ENCODE results near the gene USP47.

Gene USP47

DNA sequence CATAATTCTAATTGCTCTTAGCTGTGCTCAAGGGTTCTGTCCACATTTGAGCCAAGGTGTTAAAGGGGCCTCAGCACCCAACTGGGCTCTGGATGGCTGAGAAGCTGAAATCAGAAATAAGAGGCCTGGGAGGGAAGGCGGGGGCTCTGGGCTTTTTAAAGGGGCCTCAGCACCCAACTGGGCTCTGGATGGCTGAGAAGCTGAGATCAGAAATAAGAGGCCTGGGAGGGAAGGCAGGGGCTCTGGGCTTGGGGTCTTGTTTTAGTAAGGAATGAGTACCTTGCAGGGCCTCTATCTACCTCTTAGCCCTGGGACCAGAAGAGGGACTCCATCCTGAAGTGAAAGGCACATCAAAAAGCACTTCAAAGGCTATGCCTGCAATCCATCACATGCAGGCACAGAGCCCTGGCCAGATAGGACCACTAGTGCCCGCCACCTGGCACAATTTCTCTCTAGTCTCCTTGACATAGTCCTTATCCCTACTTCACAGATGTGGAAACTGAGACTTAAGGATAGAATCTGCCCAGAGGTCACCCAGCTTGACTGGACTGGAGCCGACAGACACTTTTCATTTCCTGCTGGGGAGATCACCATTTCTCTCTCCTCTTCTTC, 131.1 kb downstream of the USP47 start:
- TF ChIP-seq, protein P1, sequence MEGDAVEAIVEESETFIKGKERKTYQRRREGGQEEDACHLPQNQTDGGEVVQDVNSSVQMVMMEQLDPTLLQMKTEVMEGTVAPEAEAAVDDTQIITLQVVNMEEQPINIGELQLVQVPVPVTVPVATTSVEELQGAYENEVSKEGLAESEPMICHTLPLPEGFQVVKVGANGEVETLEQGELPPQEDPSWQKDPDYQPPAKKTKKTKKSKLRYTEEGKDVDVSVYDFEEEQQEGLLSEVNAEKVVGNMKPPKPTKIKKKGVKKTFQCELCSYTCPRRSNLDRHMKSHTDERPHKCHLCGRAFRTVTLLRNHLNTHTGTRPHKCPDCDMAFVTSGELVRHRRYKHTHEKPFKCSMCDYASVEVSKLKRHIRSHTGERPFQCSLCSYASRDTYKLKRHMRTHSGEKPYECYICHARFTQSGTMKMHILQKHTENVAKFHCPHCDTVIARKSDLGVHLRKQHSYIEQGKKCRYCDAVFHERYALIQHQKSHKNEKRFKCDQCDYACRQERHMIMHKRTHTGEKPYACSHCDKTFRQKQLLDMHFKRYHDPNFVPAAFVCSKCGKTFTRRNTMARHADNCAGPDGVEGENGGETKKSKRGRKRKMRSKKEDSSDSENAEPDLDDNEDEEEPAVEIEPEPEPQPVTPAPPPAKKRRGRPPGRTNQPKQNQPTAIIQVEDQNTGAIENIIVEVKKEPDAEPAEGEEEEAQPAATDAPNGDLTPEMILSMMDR (conservative IDR thresholded peaks at IDR 0.05) = no peak
- H3K27ac ChIP-seq = no peak overlapping the region

DNA sequence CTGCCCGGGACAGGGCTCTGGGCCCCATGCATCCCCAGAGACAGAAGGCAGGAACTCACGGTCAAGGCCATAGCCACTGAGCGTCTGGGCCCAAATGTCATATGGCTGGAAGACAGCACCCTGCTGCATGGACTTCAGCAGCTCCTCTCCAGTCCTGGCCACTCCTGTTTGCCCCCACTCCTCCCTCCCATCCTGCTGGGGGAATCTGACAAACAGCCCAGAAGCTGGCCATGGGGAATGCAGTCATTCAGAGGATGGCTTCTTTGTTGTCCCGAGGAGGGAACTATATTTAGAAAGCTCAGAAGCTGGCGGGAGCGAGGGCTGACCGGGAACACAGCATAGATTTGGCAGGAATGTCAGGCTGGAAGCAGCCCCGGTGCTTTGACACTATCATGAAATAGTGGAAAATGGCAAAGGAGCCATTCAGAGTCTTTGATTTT, 131.6 kb downstream of the USP47 start:
- TF ChIP-seq, protein P1 (conservative IDR thresholded peaks at IDR 0.05) = no peak
- no peak overlapping the region for H3K27ac ChIP-seq

DNA sequence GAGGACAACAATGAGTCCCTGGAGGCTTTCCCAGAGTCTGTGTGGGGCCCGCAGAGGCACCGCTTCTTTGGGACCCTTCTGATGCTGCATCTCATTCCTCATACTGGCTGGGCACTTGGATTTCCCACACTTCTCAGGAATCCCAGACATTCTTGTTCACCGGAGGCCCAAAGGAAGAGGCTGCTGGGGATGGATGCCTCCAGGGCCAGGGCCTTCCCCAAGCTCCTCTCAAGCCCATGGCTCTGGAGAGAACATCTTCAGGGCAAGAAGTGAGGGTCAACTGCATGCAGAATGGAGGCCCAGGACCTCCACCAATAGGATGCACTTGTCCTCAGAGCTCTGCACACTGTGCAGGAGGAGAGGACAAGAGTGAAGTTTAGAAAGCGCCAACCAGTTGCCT, 132.1 kb downstream of the USP47 start:
- TF ChIP-seq, protein P1 (conservative IDR thresholded peaks at IDR 0.05) = no peak
- no peak overlapping the region for H3K27ac ChIP-seq

DNA sequence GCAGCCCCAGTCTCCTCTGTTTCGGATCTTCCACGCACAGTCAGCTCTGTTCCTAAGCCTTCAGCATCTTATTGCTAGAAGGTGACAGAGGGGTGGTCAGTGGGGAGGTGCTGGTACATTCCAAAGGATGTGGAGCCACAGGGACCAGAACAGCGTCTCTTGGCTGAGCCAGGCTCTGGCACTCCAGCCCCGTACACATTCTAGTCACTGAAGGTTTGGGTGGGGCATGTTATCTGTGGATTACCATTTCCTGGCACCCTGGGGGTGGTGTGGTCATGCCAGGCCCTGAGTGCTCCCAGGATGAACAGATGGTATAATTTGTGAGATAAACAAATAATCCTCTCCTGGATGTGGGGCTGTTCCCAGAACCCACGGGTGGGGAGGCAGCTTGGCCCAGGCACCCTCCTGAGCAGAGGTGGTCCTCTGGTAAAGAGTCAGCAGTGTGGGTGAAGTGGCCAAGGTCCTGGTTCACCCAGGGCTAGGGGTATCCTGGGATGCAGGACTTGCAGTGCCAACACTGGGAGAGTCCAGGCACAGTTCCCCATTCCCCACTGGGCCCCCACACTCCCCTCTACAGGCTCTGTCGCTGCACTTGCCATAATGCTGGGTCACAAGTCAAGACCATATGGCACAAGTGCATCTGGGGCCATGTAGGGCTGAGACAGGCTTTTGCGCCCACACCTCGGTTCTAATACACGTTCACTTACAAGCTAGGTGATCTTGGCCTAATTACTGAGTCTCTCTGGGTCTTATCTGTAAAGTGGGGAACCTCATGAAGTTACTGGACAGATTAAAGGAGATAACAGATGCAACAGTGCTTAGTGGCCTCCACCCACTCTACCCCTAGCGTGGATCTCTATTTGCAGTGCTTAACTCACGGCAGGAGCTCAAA, 133.7 kb downstream of the USP47 start:
- TF ChIP-seq, protein P1 (conservative IDR thresholded peaks at IDR 0.05) = no peak
- H3K27ac ChIP-seq = no peak overlapping the region

DNA sequence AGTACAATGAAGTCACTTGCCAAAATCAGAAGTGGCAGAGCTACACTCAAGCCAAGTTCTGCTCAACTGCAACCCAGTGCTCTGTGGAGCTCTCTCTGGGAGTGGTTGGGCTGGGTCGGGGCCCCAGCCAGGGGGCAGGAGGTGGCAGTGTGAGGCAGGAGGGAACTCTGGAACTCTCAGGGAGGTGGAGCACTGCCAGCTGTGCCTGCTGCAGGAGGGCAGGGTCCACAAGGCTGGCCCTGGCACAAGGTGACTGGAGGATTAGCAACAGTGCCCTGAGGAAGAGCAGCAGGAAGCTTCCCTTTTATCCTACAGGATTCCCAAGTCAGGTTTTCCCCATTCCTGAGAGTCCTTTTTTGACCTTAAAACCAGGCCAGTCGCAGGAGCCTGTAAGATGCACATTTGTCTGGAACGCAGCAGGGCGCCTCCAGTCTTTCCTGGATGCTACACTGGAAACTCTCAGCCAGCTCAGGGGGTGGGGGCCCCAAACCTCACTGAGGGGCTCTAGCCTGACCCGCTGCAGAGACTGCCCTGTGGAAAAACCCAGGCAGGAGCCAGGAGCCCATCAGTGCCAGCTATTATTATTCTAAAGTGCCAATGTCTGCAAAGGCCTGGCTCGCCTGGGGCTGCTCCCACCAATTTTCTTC, 134.8 kb downstream of the USP47 start:
- H3K27ac ChIP-seq = no peak overlapping the region
- TF ChIP-seq, protein P1 (conservative IDR thresholded peaks at IDR 0.05) = no peak

DNA sequence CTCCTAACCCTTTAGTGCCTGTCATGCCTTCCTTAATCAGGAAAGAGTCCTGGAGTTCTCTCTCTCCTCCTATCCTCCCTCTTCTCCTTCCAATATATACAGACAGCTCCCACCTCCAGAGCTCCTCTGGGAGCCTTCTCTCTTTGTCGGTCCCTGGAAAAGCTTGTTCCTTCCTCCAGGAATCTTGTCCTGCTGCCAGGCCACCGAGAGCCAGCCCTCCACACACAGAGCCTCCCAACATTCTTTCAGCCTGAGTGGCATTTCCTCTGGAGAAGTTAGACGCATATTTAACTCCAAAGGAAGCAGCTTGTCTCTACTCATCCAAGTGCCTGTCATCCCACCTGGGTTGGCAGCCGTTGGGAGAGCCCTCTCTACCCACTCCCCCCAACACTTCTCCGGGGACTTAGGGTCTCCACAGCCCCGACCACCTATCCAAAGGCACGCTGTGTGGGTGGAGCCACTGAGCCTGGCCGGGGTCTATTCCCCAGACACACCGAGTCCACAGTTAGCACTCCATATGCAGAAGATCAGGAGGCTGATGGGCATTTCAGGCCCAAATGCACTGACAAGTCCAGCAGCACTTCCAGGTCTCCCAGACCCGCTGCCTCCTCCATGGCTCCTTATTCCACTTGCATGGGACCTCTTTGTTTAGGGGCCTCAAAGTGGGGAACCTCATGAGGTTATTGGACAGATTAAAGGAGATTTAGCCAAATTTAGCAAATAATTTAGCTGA, 135.6 kb downstream of the USP47 start:
- no peak overlapping the region for H3K27ac ChIP-seq
- TF ChIP-seq, protein P1 (conservative IDR thresholded peaks at IDR 0.05) = no peak
